Naive thymus-derived CD4-positive, alpha-beta T cell (primary cell): ENCODE measurements around the gene KIF3B. TPM values are rescaled to one million over a fixed set of nuclear protein-coding genes. Genes with fewer than 3 reads are reported as not detected.
A peak's percentile ranks its signal among the peaks of the same experiment; 100 is the strongest.

Source experiments
- ATAC-seq: fragments of 150-1000 bp; cut with Tn5 transposase; 2 replicates; pipeline ENCODE4 v1.10.0; 2021; ENCODE audit warnings: mild to moderate bottlenecking, moderate library complexity
- CTCF ChIA-PET: fragments of 350-600 bp; sonication (Branson Sonifier 250); formaldehyde crosslinking; loops from one replicate; lab custom pipeline; 2021; ENCODE audit warnings: antibody characterized with exemption; lab: Charles Lee
- POLR2A ChIA-PET: fragments of 350-600 bp; sonication (Branson Sonifier 250); formaldehyde crosslinking; loops from one replicate; lab custom pipeline; 2021; ENCODE audit warnings: antibody characterized with exemption, inconsistent platforms; lab: Charles Lee
- DNase-seq, 9 donors: peaks; one replicate each; pipeline versions ENCODE4 v3.0.0 to v3.0.0-alpha.2; 2020 to 2022; ENCODE audit warnings: mixed read lengths in 1 of 9
- H3K27ac ChIP-seq: one replicate; pipeline ENCODE4 v1.7.0; 2013; ENCODE audit warnings: mild to moderate bottlenecking, low read depth, low read length, moderate library complexity
- H3K27me3 ChIP-seq, 2 donors: one replicate each; pipeline ENCODE4 v1.7.0; 2013; ENCODE audit warnings: low read length in 2 of 2, mild to moderate bottlenecking in 2 of 2, moderate library complexity in 2 of 2; ENCODE audit not compliant: control insufficient read depth in 2 of 2, insufficient read depth in 2 of 2
- H3K36me3 ChIP-seq, 3 experiments: 1 replicate in 2 of 3; 2 replicates in 1 of 3; pipeline ENCODE4 v1.7.0; 2013; ENCODE audit warnings: low read length in 3 of 3, mild to moderate bottlenecking in 3 of 3, moderate library complexity in 1 of 3; ENCODE audit not compliant: insufficient read depth in 3 of 3, control insufficient read depth in 2 of 3
- H3K4me1 ChIP-seq, 2 donors: one replicate each; pipeline ENCODE4 v1.7.0; 2013; ENCODE audit warnings: low read length in 2 of 2, mild to moderate bottlenecking in 2 of 2, moderate library complexity in 1 of 2; ENCODE audit not compliant: control insufficient read depth in 2 of 2, insufficient read depth in 2 of 2
- H3K4me3 ChIP-seq: 2 replicates; pipeline ENCODE4 v1.7.0; 2013; ENCODE audit warnings: mild to moderate bottlenecking, low read length
- H3K9me3 ChIP-seq, 3 experiments: 1 replicate in 2 of 3; 2 replicates in 1 of 3; pipeline ENCODE4 v1.7.0; 2013; ENCODE audit warnings: low read length in 3 of 3; ENCODE audit not compliant: control insufficient read depth in 2 of 3
- H3K27ac Mint-ChIP-seq, 9 donors: one replicate each; pipeline ENCODE4 v1.8.0; 2020 to 2022; ENCODE audit warnings: mixed read lengths in 9 of 9, mild to moderate bottlenecking in 8 of 9, moderate library complexity in 5 of 9, inconsistent platforms in 2 of 9
- H3K27me3 Mint-ChIP-seq, 5 donors: one replicate each; pipeline ENCODE4 v1.8.0; 2021 to 2022; ENCODE audit warnings: mixed read lengths in 5 of 5, mild to moderate bottlenecking in 1 of 5
- H3K36me3 Mint-ChIP-seq, 5 donors: one replicate each; pipeline ENCODE4 v1.8.0; 2020 to 2022; ENCODE audit warnings: mixed read lengths in 5 of 5, mild to moderate bottlenecking in 3 of 5, inconsistent platforms in 1 of 5
- H3K4me1 Mint-ChIP-seq, 7 donors: one replicate each; pipeline ENCODE4 v1.8.0; 2020 to 2022; ENCODE audit warnings: mixed read lengths in 7 of 7, mild to moderate bottlenecking in 3 of 7, inconsistent platforms in 1 of 7
- H3K4me3 Mint-ChIP-seq, 10 donors: one replicate each; pipeline ENCODE4 v1.8.0; 2020 to 2022; ENCODE audit warnings: mild to moderate bottlenecking in 10 of 10, mixed read lengths in 10 of 10, moderate library complexity in 6 of 10, inconsistent platforms in 2 of 10
- H3K9me3 Mint-ChIP-seq, 11 donors: one replicate each; pipeline ENCODE4 v1.8.0; 2020 to 2022; ENCODE audit warnings: mixed read lengths in 11 of 11, mild to moderate bottlenecking in 4 of 11, inconsistent platforms in 1 of 11, moderate library complexity in 1 of 11
- intact Hi-C, 2 donors: fragments of 100-400 bp; cut with micrococcal nuclease; formaldehyde crosslinking; loops; one replicate each; pipeline ENCODE4 v1.15.1; 2023
- polyA plus RNA-seq, 2 donors: library from polyadenylated mRNA; unstranded; fragments of 300-500 nt; fragmentation: Illumina TruSeq; gene quantifications; one replicate each; pipeline ENCODE4 v1.2.3, GENCODE V29; 2021
- total RNA-seq, 6 experiments: library from RNA in 5 of 6; stranded (reverse) in 5 of 6; gene quantifications; 1 replicate in 5 of 6; 2 replicates in 1 of 6; pipeline ENCODE4 v1.2.3 and lab custom pipeline; 2021 to 2026

KIF3B gene
- total RNA-seq (10 to 100 TPM in 4 of 5 experiments, 1 to 10 TPM in 1; 9.3 to 19.5 (median 11.5) TPM), polyA plus RNA-seq (1 to 10 TPM; 1.5 to 2.7 TPM), total RNA-seq (lab: John Stamatoyannopoulos, UW) (38.8 reads per million, percentile 66 among the genes with 10 or more reads in this experiment)

DNA sequence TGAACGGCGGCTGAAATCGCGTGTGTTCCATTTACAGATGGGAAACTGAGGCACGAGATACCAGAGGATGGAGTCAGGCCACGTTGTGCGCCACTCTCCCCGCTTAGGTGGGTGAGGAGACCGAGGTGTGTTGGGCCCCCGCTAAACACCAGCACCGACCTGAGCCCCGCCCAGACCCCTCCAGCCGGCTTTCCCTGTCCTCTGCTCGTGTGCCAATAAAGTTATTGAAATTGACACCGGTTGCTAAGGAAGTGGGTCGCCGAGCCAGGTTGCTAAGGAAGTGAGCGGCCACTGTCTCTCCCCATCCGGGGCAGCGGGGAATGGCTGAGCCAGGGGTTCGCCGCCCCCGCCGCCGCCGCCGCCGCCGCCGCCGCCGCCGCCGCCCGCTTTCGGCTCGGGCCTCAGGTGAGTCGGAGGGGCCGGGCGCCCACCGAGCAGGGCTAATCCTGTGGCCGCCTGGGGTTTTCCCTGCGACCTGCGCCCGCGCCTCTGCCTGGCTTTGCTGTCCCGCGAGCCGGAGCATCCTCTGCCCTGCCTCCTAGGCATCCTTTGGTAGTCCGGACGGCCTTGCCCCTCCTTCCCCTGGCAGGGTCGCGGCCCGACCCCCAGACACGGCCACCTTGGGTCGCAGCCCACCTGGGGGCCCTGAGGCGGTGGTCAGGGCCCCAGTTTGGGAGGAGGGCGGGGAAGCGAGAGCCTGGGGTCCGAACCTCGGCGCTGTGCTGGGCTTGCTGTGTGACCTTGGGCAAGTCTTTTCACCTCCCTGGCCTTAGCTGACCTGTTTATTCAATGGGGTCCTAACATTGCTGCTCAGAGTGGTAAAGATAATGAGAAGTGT, at the start of gene KIF3B:
Gene KIF3B (plus strand): TSS at position 291 of the 838 bp plus-strand sequence. CDS start 32,127 bp downstream, outside the sequence.
- ATAC-seq (peak; percentile 95), DNase-seq (peak; percentile 62 to 87 (median 85))
- Mint-ChIP-seq H3K4me3 (peak within 1 kb of the TSS; percentile 85 to 93 (median 88)), H3K27me3 (no peaks in the 10 kb centered on the region), H3K4me1 (peaks cover 24 to 51% (median 39%) of the 10 kb centered on the region in 7 donors), H3K9me3 (peaks cover 0 to 5% (median 0%) of the 10 kb centered on the region in 11 donors), H3K36me3 (peaks cover 9 to 20% (median 12%) of the 10 kb centered on the region in 5 donors), H3K27ac (peak within 1 kb of the TSS; percentile 78 to 97 (median 88))
- peak within 1 kb of the TSS; percentile 82 for H3K4me3 ChIP-seq
- H3K27ac ChIP-seq, result peak within 1 kb of the TSS; percentile 88
- intact Hi-C loops, result loop anchor here (1.0 to 5.0 kb wide), 9 partner anchors 9 to 210 kb away; partner anchors contain the start of genes ASXL1 (in 2 of the 2), PLAGL2 (in 2 of the 2), POFUT1 (in 2 of the 2) and TM9SF4 (in 1 of the 2)
- no peaks in the 10 kb centered on the region for H3K9me3 ChIP-seq
- ChIA-PET CTCF (interaction anchor here (0.6 kb wide), 1 partner anchor 1159 kb away, joined by 3 read pairs; no protein-coding TSS in a partner anchor), POLR2A (no interaction called here)
- no peaks in the 10 kb centered on the region for H3K36me3 ChIP-seq
- no peaks in the 10 kb centered on the region for H3K27me3 ChIP-seq
- peaks cover 9 to 13% of the 10 kb centered on the region in 2 donors for H3K4me1 ChIP-seq

DNA sequence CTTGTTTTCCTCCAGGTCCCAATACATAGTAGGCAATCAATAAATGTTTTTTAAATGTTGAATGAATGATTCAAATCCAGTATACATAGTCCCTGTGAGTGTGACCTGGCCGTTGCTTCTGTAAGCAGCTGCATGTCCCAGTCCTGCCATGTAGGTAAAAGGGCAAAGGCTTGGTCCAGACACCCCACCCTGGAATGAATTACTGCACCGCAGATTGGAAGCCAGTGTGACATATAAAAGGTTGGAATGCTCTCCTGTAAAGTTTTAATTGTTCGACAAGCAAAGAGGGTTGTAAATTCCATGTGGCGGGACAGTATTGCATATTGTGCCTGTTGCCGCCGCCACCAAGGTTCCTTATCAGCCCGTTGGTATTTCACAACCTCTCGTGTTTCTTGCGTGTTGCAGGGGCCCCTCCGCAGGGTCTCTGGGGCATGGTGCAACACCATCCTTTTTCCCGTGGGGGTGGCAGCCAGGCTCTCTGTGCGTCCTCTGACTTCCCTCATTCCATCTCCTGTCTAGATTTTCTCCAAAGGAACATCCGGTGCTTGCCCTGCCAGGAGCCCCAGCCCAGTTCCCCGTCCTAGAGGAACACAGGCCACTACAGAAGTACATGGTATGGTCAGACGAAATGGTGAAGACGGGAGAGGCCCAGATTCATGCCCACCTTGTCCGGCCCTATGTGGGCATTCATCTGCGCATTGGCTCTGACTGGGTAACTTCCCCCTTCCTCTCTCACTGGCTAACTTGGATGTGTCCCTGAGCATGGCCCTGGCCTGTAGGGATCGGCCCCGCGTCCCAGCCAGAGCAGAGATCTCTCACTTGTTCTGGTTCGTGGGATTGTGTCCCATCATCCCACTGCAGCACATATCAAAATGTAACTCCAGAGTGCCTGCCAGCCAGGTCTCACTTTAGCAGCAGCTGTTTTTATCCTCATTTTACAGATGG, 49.4 kb upstream of the KIF3B start:
- Histone ChIP-seq H3K36me3 (peaks cover 3 to 61% (median 8%) of the 10 kb centered on the region in 3 experiments), H3K4me3 (no peak overlapping the region), H3K9me3 (no peaks in the 10 kb centered on the region), H3K4me1 (peaks cover 10 to 11% of the 10 kb centered on the region in 2 donors), H3K27me3 (no peaks in the 10 kb centered on the region), H3K27ac (no peak overlapping the region)
- Mint-ChIP-seq H3K36me3 (peaks cover 5 to 52% (median 20%) of the 10 kb centered on the region in 5 donors), H3K9me3 (no peaks in the 10 kb centered on the region), H3K4me1 (peaks cover 14 to 28% (median 20%) of the 10 kb centered on the region in 7 donors), H3K27ac (no peak overlapping the region), H3K27me3 (no peaks in the 10 kb centered on the region), H3K4me3 (no peak overlapping the region)
- intact Hi-C loops, result no loop called here
- no peak for ATAC-seq
- POLR2A ChIA-PET, result no interaction called here
- CTCF ChIA-PET, result no interaction called here
- no peak for DNase-seq

DNA sequence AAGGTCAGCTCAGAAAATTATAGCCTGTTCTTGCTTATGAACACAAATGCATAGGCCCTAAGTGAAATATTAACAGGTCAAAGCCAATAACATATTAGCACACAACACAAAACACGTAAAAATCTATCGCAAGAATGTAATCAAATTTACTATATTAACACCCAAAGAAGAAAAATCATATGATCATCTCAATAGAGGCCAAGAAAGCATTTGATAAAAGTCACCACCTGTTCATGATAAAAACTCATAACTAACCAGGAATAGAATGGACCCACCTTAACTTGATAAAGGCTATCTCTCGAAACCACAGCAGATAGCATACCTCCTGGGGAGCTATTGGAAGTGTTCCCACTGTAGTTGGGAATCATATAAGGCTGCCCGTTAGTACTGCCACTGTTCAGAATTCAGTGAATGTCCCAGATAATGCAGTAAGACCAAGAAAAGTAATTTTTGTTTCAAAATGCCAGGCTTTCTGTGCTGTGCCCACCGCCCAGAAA, 48.2 kb upstream of the KIF3B start:
- Histone ChIP-seq H3K9me3 (no peaks in the 10 kb centered on the region), H3K36me3 (peaks cover 3 to 65% (median 4%) of the 10 kb centered on the region in 3 experiments), H3K4me1 (peaks cover 10 to 12% of the 10 kb centered on the region in 2 donors), H3K27me3 (no peaks in the 10 kb centered on the region), H3K27ac (no peak overlapping the region), H3K4me3 (no peak overlapping the region)
- DNase-seq (no peak), ATAC-seq (no peak)
- Mint-ChIP-seq H3K4me1 (peaks cover 14 to 34% (median 21%) of the 10 kb centered on the region in 7 donors), H3K36me3 (peaks cover 5 to 60% (median 29%) of the 10 kb centered on the region in 5 donors), H3K27me3 (no peaks in the 10 kb centered on the region), H3K27ac (peak overlapping the region in 2 of 9 donors; percentile 1 to 17), H3K4me3 (no peak overlapping the region), H3K9me3 (no peaks in the 10 kb centered on the region)
- intact Hi-C loops, result no loop called here
- POLR2A ChIA-PET, result no interaction called here
- CTCF ChIA-PET, result no interaction called here

DNA sequence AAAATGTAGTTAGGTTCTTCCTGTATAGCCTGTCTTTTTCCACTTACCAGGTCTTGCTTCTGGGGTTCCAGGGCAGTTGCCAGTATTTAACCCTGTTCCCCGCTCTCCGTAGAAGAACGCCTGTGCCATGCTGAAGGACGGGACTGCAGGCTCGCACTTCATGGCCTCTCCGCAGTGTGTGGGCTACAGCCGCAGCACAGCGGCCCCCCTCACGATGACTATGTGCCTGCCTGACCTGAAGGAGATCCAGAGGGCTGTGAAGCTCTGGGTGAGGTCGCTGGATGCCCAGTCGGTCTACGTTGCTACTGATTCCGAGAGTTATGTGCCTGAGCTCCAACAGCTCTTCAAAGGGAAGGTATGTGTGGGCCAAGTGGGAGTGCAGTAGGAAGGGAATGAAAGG, 46.7 kb upstream of the KIF3B start:
- DNase-seq (no peak), ATAC-seq (no peak)
- CTCF ChIA-PET, result no interaction called here
- Histone ChIP-seq H3K9me3 (no peaks in the 10 kb centered on the region), H3K36me3 (peaks cover 3 to 73% (median 4%) of the 10 kb centered on the region in 3 experiments), H3K4me3 (no peak overlapping the region), H3K27me3 (no peaks in the 10 kb centered on the region), H3K4me1 (peaks cover 10 to 12% of the 10 kb centered on the region in 2 donors), H3K27ac (no peak overlapping the region)
- H3K4me3 Mint-ChIP-seq, result no peak overlapping the region
- POLR2A ChIA-PET, result interaction anchor here (0.6 to 0.7 kb wide), 2 partner anchors 56 to 565 kb away, joined by 3 to 4 read pairs; no protein-coding TSS in a partner anchor
- peaks cover 0 to 68% (median 30%) of the 10 kb centered on the region in 5 donors for H3K36me3 Mint-ChIP-seq
- intact Hi-C loops, result loop anchor here in 1 of 2 donors (5.0 kb wide), 1 partner anchor 47 kb away; the partner anchor contains the start of gene KIF3B
- H3K4me1 Mint-ChIP-seq, result peaks cover 14 to 31% (median 21%) of the 10 kb centered on the region in 7 donors
- no peaks in the 10 kb centered on the region for H3K27me3 Mint-ChIP-seq
- no peaks in the 10 kb centered on the region for H3K9me3 Mint-ChIP-seq
- peak overlapping the region in 6 of 9 donors; percentile 33 to 94 (median 77) for H3K27ac Mint-ChIP-seq

DNA sequence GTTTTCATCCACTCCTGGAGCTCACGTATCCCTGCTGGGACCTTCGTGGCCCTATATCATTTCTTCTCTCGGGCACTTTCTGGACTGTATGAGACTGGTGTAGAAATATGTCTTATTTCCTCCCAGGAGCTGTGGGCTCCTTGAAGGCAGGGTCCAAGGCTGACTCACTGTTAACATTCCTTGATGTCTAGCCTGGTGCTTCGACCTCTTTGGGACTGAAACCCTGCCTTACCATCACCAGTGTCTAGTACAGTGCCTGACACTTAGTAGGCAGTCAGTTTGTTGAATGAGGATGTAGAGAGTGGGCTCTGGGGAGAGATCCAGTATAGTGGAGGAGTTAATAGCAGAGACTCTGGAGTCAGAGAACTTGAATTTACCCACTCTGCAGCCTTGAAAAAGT, 46.2 kb upstream of the KIF3B start:
- Mint-ChIP-seq H3K36me3 (peaks cover 0 to 71% (median 30%) of the 10 kb centered on the region in 5 donors), H3K9me3 (no peaks in the 10 kb centered on the region), H3K27ac (peak overlapping the region; percentile 23 to 95 (median 85)), H3K27me3 (no peaks in the 10 kb centered on the region), H3K4me1 (peaks cover 14 to 30% (median 21%) of the 10 kb centered on the region in 7 donors), H3K4me3 (no peak overlapping the region)
- Histone ChIP-seq H3K27me3 (no peaks in the 10 kb centered on the region), H3K27ac (no peak overlapping the region), H3K9me3 (no peaks in the 10 kb centered on the region), H3K4me3 (no peak overlapping the region), H3K36me3 (peaks cover 3 to 76% (median 4%) of the 10 kb centered on the region in 3 experiments), H3K4me1 (peaks cover 10 to 12% of the 10 kb centered on the region in 2 donors)
- DNase-seq, result no peak
- ChIA-PET CTCF (interaction anchor here (0.7 kb wide), 1 partner anchor 9 kb away, joined by 3 read pairs; no protein-coding TSS in a partner anchor), POLR2A (no interaction called here)
- intact Hi-C loops, result loop anchor here in 1 of 2 donors (5.0 kb wide), 1 partner anchor 46 kb away; the partner anchor contains the start of gene KIF3B
- ATAC-seq, result no peak
